EH (cell line): ENCODE results near the gene TSHZ2.

ENCODE experiments used
- DNase-seq: peaks from one replicate; pipeline ENCODE4 v3.0.0-alpha.2; 2015; ENCODE audit warnings: low read depth

The TSHZ2 gene

DNA sequence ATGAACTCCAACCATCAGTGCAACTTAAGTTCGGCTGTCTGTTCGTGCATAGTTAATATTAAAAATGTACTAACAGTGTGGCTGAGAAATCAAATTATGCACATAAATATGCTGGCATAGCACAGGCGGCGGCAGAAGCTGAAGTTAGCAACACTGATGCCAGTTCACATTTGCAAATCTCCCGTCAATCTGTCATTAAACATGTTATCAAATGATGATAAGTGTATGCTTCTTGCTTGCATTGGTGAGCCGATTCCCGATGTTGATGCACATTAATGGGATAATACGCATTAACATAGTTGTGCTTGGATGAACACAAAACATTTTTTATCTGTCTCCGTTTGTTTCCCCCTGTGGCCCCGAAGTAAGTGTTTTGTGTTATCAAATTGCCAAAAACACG, 312.1 kb downstream of the TSHZ2 start:
- no peak for DNase-seq

DNA sequence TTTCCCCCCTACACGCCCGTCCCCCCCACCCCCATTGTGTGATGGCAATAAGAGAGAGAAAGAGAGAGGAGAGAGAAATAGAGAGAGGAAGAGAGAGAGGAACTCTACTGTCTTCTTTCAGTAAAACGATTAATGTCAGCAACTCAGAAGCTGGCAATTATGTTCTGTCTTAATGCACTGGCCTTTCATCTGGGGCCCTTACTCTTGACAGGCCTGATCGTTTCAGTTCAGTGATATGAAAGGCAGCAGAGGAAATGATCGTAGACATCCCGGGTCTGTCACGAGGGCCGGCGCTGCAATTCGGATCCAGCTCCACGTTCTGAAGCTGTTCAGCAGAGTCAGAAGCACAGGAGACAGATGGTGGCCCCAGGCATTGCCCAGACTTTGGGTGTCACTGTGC, 312.5 kb downstream of the TSHZ2 start:
- DNase-seq: no peak

GRCh38 chr20:53287357-53288042, 315.3 kb downstream of the TSHZ2 start:
- DNase-seq: no peak

GRCh38 chr20:53291548-53291947, 319.4 kb downstream of the TSHZ2 start:
- no peak for DNase-seq

DNA sequence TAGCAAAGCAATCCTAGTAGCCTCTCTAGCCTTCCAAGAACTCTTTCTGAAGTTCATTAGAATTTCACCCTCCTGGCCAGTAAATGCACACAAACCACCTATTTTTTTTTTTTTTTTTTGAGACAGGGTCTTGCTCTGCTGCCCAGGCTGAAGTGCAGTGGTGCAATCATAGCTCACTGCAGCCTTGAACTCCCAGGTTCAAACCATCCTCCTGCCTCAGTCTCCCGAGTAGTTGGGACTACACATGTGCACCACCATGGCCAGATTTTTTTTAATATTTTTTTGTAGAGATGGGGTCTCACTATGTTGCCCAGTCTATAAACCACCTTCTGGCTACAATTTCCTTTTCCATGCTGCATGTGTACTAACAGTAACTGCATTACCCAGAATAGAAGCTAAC, 320.2 kb downstream of the TSHZ2 start:
- no peak for DNase-seq

DNA sequence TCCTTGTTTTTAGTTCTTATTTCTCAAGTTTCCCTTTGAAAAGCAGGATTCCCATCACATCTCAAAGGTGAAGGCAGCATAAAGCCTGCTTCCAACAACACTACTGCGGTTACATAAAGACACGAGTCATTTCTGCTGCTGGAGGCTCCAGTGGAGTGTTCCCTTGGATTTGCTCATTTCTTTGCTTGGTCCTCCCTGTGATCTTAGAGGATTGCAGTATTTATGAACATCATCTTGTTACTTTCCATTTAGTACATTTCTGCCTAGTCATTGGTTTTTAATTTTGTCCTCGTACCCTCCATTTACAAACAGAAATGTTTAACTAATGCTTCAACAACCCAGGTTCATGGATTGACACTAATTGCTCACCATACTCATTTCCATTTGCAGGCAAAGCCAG, 322.6 kb downstream of the TSHZ2 start:
- no peak for DNase-seq

DNA sequence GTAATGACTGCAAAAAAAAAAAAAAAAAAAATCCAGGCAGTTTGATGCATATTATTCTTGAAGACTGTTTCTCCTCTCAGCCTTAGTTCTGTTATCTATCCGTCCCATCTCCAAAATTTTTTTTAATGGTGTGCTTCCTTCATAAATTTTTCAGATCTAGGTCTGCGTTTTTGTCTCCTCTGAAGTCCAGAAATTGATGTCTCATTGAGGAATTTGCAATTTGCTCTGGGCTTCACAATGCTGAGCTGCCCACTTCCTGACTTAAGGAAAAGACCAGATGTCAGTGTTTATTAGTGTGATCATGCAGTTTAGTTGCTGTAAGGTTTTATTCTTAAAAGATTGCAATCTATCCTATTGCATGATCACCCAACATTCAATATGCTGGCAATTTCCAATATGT, 323.9 kb downstream of the TSHZ2 start:
- no peak for DNase-seq

DNA sequence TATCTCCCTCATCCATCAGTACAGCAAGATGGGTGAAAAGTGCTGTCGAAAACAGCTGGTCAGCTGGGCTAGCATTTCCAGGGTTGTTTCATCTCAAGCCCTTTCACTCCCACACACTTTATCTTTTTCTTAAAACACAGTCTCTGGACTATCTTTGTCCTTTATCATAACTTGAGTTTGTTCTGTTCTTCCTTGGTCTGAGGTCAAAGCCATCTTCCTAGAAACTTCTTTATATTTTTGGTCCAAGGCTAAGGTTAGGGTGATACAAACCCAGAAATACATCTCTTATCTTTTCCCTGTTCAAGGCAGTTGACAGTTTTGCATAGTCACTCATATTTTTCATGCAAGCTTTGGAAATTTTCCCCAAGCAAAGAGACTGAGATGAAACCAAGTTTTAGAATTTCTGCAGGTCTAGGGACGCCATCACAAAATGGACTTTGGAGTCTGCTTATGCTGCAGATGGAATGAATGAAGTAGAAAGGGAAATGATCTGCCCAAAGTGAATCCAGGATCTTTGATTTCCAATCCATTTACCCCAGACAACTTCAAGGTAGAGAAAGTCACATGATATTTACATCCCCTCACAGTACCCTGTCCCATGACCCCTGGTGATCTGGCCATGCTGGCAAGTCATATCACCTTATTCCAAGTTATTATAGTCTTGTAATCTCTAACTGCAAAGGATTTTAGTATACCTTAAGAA, 324.4 kb downstream of the TSHZ2 start:
- no peak for DNase-seq

DNA sequence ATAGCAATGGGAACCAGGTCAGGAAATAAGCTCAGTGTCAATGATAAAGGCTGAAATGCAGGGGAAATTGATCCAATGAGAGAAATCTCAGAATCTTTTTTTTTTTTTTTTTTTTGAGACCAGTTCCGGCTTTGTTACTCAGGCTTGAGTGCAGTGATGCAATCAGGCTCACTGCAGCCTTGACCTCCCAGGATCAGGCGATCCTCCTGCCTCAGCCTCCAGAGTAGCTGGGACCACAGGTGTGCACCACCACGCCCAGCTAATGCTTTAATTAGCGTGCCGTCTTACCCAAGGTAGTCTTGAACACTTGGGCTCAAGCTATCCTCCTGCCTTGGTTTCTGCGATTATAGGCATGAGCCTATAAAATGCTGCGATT, 325.0 kb downstream of the TSHZ2 start:
- DNase-seq: no peak

DNA sequence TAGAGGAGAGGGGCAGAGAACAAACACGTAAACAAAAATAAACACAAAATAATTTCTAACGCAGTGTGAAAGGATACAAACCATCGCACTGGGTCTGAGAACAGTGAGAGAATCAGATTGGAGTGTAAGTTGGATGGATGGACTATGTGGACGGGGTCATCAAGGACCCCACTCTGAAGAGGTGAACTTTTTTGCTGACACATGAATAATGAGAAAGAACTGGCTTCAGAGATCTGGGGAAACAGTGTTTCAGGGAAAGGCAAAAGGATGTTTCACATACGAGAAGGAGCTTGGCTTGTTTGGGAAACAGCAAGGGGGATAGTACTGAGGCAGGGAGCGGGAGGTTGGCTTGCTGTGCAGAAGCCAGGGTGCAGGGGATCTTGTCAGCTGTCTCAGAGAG, 326.1 kb downstream of the TSHZ2 start:
- DNase-seq: no peak

DNA sequence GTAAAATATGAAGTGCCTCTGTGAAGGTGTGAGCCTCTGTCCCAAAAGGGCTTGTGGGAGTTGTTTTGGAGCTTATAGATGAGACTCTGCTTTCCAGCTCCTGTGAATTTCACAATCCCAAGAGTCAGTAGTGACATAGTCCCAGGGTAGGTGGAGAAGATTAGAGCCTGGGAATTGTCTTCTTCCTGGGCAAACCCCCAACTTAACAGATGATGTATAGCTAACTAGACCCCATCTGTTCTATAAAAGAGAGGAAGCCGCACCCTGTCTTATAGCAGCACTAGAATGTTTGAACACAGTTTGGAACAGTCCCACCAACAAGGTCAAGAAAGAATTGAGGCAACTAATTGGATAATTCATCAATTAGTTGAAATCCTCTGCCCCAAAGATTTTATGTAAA, 326.8 kb downstream of the TSHZ2 start:
- DNase-seq: no peak

- no peak for DNase-seq
Measured at GRCh38 chr20:53299831-53300230, 327.7 kb downstream of the TSHZ2 start.

- DNase-seq: no peak
Measured at GRCh38 chr20:53301869-53302268, 329.7 kb downstream of the TSHZ2 start.

DNA sequence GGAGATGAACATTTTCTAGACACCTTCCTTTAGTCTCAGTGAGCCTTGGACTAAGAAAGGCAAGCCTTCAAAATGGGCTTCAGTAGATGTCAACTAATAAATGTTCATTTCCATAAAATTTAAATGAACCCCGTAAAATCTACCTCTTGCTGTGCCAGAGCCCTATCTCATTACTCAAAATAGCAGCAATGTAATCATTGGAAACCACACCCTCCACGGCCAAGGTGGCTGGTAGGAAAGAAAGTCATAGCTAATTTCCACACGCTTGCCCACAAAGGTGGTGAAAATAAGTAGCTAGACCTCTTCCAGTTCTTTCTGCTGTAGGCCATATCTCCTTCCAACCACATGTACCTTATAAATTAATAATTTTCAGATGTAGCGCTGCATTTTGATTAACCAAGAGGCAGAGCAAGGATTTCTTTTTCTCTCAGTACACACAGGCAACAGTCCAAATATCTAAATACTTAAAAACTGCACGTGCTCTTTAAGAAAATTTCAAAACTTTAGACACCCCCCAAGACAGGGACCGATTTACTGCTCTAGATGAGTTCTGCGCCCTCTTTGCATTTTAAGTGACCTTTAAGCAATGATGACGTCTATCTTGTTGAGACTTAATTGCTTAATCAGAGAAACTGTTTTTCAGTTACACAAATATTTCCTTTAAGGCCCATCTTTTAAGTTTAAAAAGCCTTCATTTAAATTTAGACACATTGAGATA, 330.7 kb downstream of the TSHZ2 start:
- no peak for DNase-seq

DNA sequence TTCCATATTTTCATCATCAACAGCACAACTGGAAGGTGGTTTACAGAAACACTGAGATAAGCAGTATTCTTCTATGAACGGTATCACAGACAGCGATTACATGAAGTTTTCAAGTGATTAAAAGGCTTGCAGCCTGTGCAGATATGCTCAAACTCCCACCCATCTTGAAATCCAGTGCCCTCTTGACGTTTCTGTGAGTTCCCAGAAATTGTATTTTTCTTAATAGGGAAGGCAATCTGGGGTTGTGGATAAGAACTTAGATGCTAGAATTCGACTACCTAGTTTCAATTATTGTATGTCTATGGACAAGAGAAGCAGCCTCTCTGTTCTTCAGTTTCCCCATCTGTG, 331.2 kb downstream of the TSHZ2 start:
- DNase-seq: no peak

DNA sequence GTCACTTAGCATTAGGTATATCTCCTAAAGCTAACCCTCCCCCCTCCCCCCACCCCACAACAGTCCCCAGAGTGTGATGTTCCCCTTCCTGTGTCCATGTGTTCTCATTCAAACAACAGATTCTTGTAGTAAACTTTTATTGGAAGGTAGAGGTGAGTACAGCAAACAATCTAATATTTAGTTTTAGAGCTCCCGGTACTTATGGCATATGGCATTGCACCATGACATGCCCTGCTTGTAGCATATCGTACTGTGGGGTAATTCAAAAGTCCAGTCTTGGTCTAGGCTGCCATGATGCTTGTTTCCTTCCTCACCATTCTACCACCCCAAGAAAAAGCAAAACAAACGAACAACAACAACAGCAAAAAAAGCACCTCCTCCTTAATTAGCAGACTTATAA, 332.0 kb downstream of the TSHZ2 start:
- no peak for DNase-seq

DNA sequence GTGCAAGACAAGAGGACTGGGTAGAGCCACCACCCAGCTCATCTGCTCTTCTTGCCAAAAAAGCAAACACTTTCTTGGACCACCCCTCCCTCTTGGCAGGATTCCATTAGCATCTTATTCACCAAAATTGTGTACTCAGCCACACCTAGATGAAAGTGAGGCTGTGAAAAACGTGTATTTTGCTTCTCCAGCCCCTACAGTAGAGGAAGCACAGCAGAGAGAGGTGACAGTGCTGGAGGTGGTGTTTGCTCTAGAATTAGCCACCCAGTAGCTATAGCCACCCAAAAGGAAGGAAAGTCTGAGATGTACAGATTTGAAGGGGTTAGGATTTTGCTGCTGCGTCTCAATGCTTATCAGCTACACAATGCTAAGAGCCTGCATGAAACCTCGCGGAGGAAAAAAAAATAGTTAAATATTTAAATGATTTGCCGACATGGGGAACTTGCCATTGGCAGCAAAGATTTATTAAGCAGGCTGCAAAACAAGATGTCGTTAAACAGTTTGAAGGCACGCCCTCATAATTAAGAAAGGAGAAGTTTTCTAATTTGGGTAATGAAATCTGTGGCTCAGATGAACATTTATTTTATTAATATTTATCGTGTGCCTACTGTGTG, 334.1 kb downstream of the TSHZ2 start:
- no peak for DNase-seq

DNA sequence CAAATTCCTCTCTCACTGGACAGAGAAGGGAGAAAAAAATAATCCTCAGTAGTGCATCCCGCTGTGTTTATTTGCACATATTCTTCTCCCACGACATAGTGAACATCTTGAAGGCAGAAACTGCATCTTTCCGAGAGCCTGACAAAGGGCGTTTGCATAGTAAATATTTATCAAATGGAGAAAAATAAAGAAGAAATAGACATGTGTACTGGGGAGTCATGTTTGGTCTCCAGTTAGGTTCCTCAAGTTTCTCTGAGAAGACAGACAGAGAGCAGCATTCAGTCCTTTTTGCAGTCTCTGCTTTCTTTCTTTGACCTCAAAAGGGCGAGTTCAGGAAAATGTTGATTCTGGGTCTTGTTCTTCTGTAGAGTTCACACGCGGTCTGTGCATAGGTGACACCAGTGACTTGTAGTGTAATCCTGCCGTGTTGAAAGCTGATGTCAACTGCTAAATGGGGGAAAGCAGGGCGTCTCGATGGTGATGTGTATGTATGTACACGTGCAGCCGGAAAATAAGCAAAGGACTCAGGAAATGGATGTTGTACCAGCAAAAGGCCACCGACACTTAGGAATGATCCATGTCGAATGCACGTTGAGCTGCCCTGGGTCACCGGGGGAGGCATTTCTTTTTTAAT, 335.9 kb downstream of the TSHZ2 start:
- no peak for DNase-seq

DNA sequence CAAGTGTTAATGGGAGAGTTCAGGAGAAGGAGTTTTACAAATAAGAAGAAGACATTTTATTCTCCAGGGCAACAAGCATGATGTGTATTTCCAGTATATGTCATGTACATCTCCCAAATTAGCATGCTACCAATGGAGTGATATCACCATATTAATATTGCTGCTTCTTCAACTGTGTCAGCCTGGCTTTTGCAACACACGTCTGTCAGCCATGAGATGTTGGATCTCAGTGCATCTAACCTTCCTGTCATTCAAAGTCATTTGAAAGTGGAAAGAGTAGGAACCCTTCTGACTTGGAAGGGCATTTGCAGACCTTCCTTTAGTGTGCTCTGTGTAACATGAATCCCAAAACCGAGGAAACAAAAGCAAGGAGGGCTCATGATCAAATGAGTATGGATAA, 337.4 kb downstream of the TSHZ2 start:
- no peak for DNase-seq

DNA sequence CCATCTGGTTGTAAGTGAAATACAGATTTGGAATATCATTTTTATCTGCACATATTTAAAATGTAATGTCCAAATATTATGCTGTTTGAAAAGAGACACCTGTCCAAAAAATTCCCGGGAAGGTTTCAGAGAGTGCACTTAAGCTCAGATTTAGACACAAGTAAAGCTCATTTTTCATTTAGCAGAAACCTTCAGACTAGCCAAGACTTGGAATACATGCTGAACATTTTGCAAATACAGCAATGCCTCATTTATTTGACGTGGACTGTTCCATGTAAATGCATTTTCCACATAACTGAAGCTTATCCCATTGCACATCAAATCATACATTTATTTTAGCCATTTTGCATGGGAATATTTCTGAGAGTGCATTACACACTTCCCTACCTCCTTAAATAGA, 340.8 kb downstream of the TSHZ2 start:
- DNase-seq: no peak

DNA sequence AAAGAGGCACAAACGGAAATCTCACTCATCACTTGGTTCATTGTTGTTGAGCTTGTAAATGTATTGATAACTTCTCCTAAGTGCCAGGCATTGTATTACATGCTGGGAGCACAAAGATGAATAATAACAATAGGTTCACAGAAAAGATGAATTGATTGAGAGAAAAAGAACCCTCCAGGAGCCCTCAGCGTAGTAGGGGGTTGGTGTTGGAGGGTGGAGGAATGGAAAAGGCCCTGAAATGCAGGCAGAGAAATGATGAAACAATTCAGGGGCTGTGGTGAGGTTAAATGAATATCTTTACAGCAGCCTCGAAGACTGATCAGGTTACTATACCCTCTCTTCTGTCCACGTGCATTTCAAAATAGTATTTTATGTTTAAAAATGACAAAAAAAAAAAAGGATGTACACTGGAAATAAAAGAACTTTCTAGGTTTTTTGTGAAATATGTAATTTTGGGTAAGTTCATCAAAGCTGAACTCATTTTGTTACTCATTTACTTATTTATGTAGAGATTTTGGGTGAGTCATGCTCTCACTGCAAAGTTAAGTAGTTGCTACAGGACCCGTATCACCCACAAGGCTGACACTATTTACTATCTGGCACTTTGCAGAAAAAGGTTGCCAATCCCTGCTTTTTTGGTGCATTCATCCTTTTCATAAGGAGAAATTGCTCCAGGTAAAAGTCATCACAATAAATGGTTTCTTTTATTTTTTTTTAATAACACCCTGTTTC, 344.2 kb downstream of the TSHZ2 start:
- DNase-seq: no peak

DNA sequence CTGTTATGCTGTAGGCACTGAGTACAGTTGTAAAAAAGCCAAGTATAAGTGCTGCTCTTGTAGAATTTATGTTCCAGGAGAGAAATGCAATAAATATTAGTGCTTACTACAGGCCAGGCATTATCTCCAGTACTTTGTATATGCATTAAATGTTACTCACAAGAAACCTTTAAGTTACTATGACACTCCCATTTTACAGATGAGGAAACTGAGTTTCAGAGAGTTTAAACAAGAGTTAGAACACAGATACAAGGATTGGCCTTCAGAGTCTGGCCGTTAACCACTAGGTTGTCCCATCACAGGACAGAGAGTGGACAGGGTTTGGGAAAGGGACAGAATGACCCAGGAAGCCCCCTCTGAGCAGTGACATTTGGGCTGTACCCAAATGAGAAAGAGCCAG, 347.0 kb downstream of the TSHZ2 start:
- no peak for DNase-seq
